Frontal cortex (tissue), 4 donors: Measurements from ENCODE around the gene CENPS. TPM values are rescaled to one million over a fixed set of nuclear protein-coding genes. Genes with fewer than 3 reads are reported as not detected.
"Not testable (repeated sequence)": the region's sequence is repeated elsewhere in the genome, so short reads cannot be mapped to it uniquely, and the experiment has no call there.

Experiments used
- DNase-seq, 2 donors: peaks; one replicate each; pipeline ENCODE4 v3.0.0; 2012; ENCODE audit warnings: low spot score in 2 of 2
- FAIRE-seq: peaks from 2 replicates; lab custom pipeline; 2012; peaks lifted over from hg19 to GRCh38; lab: Jason Lieb, UNC
- total RNA-seq: library from RNA; depleted of rRNA; stranded (reverse); fragments of >200 nt; gene quantifications from one replicate; pipeline ENCODE4 v1.2.3, GENCODE V29; 2014
- donor health status: control.
- donor health status: control.
- donor health status: control.

CENPS gene
- total RNA-seq, 1 donor from 2014 or later = 11.0 TPM

- not testable (repeated sequence) for FAIRE-seq, DNase-seq
Measured at GRCh38 chr1:10415967-10416366, 14.3 kb upstream of the CENPS start.

- DNase-seq, FAIRE-seq: not testable (repeated sequence)
Measured at GRCh38 chr1:10418741-10419140, 11.5 kb upstream of the CENPS start.

- FAIRE-seq (no peak), DNase-seq (no peak)
Measured at GRCh38 chr1:10419351-10419750, 10.9 kb upstream of the CENPS start.

- FAIRE-seq = no peak
- no peak for DNase-seq
Measured at GRCh38 chr1:10421637-10422036, 8.6 kb upstream of the CENPS start.

- DNase-seq = no peak
- FAIRE-seq = no peak
Measured at GRCh38 chr1:10424034-10424433, 6.2 kb upstream of the CENPS start.

- no peak for FAIRE-seq
- DNase-seq = no peak
Measured at GRCh38 chr1:10424651-10425050, 5.6 kb upstream of the CENPS start.

GRCh38 chr1:10425826-10426534 is 4.3 kb upstream of the CENPS start:
- DNase-seq, FAIRE-seq: not testable (repeated sequence)

GRCh38 chr1:10426535-10426848 is 3.7 kb upstream of the CENPS start:
- not testable (repeated sequence) for FAIRE-seq, DNase-seq

- FAIRE-seq (no peak), DNase-seq (no peak)
Measured at GRCh38 chr1:10428984-10429383, 1.2 kb upstream of the CENPS start.

GRCh38 chr1:10429868-10430215 is 391 bp upstream of the CENPS start:
- DNase-seq = peak in 1 of 2 donors; percentile 39
- FAIRE-seq = no peak

- DNase-seq (no peak), FAIRE-seq (no peak)
Measured at GRCh38 chr1:10431070-10431730, 967 bp downstream of the CENPS start.

- FAIRE-seq (no peak), DNase-seq (no peak)
Measured at GRCh38 chr1:10432910-10433700, 2.9 kb downstream of the CENPS start.

- FAIRE-seq (no peak), DNase-seq (no peak)
Measured at GRCh38 chr1:10433790-10434189, 3.6 kb downstream of the CENPS start.

- no peak for DNase-seq
- FAIRE-seq = no peak
Measured at GRCh38 chr1:10434590-10434989, 4.4 kb downstream of the CENPS start.

- DNase-seq (no peak), FAIRE-seq (no peak)
Measured at GRCh38 chr1:10437052-10437451, 6.8 kb downstream of the CENPS start.

- no peak for FAIRE-seq
- no peak for DNase-seq
Measured at GRCh38 chr1:10438677-10439163, 8.5 kb downstream of the CENPS start.

- DNase-seq = no peak
- FAIRE-seq = no peak
Measured at GRCh38 chr1:10440305-10440704, 10.1 kb downstream of the CENPS start.

- FAIRE-seq = no peak
Measured at GRCh38 chr1:10440794-10441193, 10.6 kb downstream of the CENPS start.

GRCh38 chr1:10444248-10444647 is 14.0 kb downstream of the CENPS start:
- DNase-seq = no peak
- no peak for FAIRE-seq

More at GRCh38 chr1:10440794-10441193, 10.6 kb downstream of the CENPS start:
- no peak for DNase-seq

GRCh38 chr1:10444795-10445397 is 14.7 kb downstream of the CENPS start:
- FAIRE-seq (no peak), DNase-seq (no peak)
